Breast epithelium (tissue), 3 donors: ENCODE data around the gene MAPT.

Experiments
- POLR2A ChIP-seq: fragments of 450-650 bp; IDR thresholded peaks from one replicate; pipeline ENCODE4 v1.6.1; 2016; ENCODE audit warnings: antibody characterized with exemption, mild to moderate bottlenecking, moderate library complexity
- POLR2AphosphoS5 ChIP-seq, 3 donors: sonication (generic); formaldehyde crosslinking; IDR thresholded peaks; one replicate each; pipeline ENCODE4 v1.6.1; 2017; ENCODE audit warnings: antibody characterized with exemption in 3 of 3
- TF ChIP-seq, protein P1 (sequence below), 3 donors: fragments of 450-650 bp; IDR thresholded peaks; one replicate each; pipeline ENCODE4 v1.5.1; 2016 to 2017; ENCODE audit warnings: antibody characterized with exemption in 3 of 3, mild to moderate bottlenecking in 3 of 3, moderate library complexity in 3 of 3

DNA sequence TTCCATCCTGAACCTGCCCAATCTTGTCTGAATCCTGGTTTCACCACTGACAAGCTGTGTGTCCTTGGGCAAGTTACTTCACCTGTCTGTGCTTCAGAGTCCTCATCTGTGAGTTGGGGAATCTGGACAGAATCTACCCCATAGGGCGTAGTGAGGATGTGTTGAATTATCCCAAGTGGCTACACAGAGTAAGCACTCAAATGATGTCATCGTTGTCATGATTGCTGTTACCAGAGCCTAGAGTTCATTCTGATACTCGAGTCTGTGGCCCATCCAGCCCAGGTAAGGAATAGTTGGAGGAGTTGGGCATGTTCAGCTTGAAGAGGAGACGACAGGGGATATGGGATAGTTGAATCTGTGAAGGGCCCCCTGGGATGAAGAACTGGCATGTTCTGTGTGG, 45.9 kb downstream of the MAPT start:
- TF ChIP-seq POLR2A = no peak
- TF ChIP-seq, protein P1, sequence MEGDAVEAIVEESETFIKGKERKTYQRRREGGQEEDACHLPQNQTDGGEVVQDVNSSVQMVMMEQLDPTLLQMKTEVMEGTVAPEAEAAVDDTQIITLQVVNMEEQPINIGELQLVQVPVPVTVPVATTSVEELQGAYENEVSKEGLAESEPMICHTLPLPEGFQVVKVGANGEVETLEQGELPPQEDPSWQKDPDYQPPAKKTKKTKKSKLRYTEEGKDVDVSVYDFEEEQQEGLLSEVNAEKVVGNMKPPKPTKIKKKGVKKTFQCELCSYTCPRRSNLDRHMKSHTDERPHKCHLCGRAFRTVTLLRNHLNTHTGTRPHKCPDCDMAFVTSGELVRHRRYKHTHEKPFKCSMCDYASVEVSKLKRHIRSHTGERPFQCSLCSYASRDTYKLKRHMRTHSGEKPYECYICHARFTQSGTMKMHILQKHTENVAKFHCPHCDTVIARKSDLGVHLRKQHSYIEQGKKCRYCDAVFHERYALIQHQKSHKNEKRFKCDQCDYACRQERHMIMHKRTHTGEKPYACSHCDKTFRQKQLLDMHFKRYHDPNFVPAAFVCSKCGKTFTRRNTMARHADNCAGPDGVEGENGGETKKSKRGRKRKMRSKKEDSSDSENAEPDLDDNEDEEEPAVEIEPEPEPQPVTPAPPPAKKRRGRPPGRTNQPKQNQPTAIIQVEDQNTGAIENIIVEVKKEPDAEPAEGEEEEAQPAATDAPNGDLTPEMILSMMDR (IDR thresholded peaks at IDR 0.05) = no peak
- no peak for TF ChIP-seq POLR2AphosphoS5 (IDR thresholded peaks at IDR 0.05)
